BE2C (cell line): ENCODE results near the gene RHBDL1.

Source experiments
- DNase-seq: peaks from one replicate; pipeline ENCODE4 v3.0.0-alpha.2; 2020
- H3K27me3 ChIP-seq: fragments of 250-450 bp; sonication (Bioruptor Pico); 2 replicates; pipeline ENCODE4 v1.5.1; 2020; ENCODE audit warnings: mild to moderate bottlenecking
- H3K36me3 ChIP-seq: fragments of 250-450 bp; sonication (Bioruptor Pico); 2 replicates; pipeline ENCODE4 v1.5.1; 2020; ENCODE audit warnings: mild to moderate bottlenecking
- H3K4me1 ChIP-seq: fragments of 250-450 bp; sonication (Bioruptor Pico); 2 replicates; pipeline ENCODE4 v1.5.1; 2020
- H3K4me3 ChIP-seq: 2 replicates; pipeline ENCODE4 v1.5.1; 2011; ENCODE audit warnings: low read depth, low read length
- H3K9me3 ChIP-seq: fragments of 250-450 bp; sonication (Bioruptor Pico); 2 replicates; pipeline ENCODE4 v1.5.1; 2020
- TF ChIP-seq, protein P1 (sequence below): IDR thresholded peaks from 2 replicates; pipeline ENCODE4 v1.5.1; 2012; ENCODE audit warnings: mild to moderate bottlenecking, low read depth, low read length

Gene RHBDL1

GRCh38 chr16:724188-725040, 48.9 kb downstream of the RHBDL1 start:
- peaks cover 22% of the 10 kb centered on the region for H3K36me3 ChIP-seq
- TF ChIP-seq, protein P1, sequence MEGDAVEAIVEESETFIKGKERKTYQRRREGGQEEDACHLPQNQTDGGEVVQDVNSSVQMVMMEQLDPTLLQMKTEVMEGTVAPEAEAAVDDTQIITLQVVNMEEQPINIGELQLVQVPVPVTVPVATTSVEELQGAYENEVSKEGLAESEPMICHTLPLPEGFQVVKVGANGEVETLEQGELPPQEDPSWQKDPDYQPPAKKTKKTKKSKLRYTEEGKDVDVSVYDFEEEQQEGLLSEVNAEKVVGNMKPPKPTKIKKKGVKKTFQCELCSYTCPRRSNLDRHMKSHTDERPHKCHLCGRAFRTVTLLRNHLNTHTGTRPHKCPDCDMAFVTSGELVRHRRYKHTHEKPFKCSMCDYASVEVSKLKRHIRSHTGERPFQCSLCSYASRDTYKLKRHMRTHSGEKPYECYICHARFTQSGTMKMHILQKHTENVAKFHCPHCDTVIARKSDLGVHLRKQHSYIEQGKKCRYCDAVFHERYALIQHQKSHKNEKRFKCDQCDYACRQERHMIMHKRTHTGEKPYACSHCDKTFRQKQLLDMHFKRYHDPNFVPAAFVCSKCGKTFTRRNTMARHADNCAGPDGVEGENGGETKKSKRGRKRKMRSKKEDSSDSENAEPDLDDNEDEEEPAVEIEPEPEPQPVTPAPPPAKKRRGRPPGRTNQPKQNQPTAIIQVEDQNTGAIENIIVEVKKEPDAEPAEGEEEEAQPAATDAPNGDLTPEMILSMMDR = no peak
- DNase-seq = no peak
- no peak overlapping the region for H3K4me3 ChIP-seq
- H3K4me1 ChIP-seq = peaks cover 12% of the 10 kb centered on the region
- no peaks in the 10 kb centered on the region for H3K9me3 ChIP-seq
- no peaks in the 10 kb centered on the region for H3K27me3 ChIP-seq

- H3K4me3 ChIP-seq = no peak overlapping the region
- TF ChIP-seq, protein P1 = no peak
- peaks cover 12% of the 10 kb centered on the region for H3K4me1 ChIP-seq
Observed at GRCh38 chr16:725041-725376, 49.5 kb downstream of the RHBDL1 start.

DNA sequence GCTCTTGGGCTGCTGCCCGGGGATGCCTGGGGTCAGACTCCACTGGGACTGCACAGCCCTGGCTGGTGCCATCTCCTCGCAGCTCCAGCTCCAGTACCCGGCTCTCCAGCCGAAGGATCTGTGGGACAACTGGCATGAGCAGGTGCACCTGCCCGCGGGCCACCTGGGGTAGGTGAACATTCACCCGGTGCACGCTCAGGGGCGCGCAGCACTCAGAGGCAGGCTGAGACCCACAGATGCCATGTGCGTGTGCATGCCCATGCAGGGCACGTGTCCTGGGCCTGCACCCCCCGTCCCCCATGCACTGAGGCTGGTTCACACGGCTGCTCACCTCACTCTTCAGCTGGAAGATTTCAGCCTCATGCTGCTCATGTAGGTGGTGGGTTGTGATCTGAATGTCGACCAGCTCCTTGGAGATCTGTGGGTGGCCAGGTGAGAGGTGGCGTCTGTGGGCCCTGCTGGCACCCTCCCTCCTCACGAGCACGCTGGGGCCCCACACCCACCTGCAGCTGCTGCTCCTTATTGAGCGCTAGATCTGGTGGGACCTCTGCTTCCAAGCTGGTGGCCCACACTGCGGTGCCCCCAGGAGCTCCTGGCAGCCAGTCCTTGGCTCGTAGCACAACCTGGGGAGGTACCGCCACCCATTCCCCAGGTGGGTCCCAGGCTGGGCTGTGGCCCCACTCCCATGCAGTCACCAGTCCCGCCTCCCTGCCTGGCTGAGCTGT, 50.2 kb downstream of the RHBDL1 start:
- TF ChIP-seq, protein P1 = no peak
- Histone ChIP-seq H3K9me3 (no peaks in the 10 kb centered on the region), H3K36me3 (peaks cover 34% of the 10 kb centered on the region), H3K4me1 (peaks cover 12% of the 10 kb centered on the region), H3K4me3 (no peak overlapping the region), H3K27me3 (no peaks in the 10 kb centered on the region)
- DNase-seq = no peak

More at GRCh38 chr16:725041-725376, 49.5 kb downstream of the RHBDL1 start:
- no peaks in the 10 kb centered on the region for H3K9me3 ChIP-seq
- no peak for DNase-seq
- H3K36me3 ChIP-seq = peaks cover 28% of the 10 kb centered on the region
- no peaks in the 10 kb centered on the region for H3K27me3 ChIP-seq

DNA sequence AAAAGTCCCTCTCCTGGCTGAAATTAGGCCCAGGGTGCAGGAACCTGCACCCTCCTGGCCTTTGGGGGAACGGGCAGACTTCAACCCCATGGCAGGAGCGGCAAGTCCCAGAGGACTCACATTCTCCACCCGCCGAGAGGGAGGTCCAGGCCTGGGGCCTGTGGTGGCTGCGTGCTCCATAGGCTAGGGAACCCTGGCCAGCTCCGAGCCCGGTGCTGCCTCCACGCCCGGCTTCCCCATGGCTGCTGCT, 50.6 kb downstream of the RHBDL1 start:
- H3K9me3 ChIP-seq = no peaks in the 10 kb centered on the region
- H3K36me3 ChIP-seq = peaks cover 39% of the 10 kb centered on the region
- TF ChIP-seq, protein P1 = no peak
- peaks cover 12% of the 10 kb centered on the region for H3K4me1 ChIP-seq
- H3K4me3 ChIP-seq = no peak overlapping the region
- DNase-seq = no peak
- no peaks in the 10 kb centered on the region for H3K27me3 ChIP-seq

GRCh38 chr16:726438-727290, 51.2 kb downstream of the RHBDL1 start, which contains the start of the genes CCDC78 and HAGHL:
TSS of gene CCDC78 (minus strand) at chr16:726443. CDS start at chr16:726367, 76 bp downstream.
TSS of gene HAGHL (plus strand) at chr16:727106. CDS start at chr16:727510, 404 bp downstream.
- Histone ChIP-seq H3K9me3 (no peaks in the 10 kb centered on the region), H3K4me1 (peaks cover 11% of the 10 kb centered on the region), H3K36me3 (peaks cover 41% of the 10 kb centered on the region), H3K27me3 (no peaks in the 10 kb centered on the region), H3K4me3 (peak within 1 kb of the TSS; percentile 83)
- peak; percentile 88 for DNase-seq
- TF ChIP-seq, protein P1 = no peak
